ENCODE measurements around the gene NFATC2.

GRCh38 chr20:51508780-51509179, 33.7 kb downstream of the NFATC2 start:
- TF ChIP-seq, protein P1, sequence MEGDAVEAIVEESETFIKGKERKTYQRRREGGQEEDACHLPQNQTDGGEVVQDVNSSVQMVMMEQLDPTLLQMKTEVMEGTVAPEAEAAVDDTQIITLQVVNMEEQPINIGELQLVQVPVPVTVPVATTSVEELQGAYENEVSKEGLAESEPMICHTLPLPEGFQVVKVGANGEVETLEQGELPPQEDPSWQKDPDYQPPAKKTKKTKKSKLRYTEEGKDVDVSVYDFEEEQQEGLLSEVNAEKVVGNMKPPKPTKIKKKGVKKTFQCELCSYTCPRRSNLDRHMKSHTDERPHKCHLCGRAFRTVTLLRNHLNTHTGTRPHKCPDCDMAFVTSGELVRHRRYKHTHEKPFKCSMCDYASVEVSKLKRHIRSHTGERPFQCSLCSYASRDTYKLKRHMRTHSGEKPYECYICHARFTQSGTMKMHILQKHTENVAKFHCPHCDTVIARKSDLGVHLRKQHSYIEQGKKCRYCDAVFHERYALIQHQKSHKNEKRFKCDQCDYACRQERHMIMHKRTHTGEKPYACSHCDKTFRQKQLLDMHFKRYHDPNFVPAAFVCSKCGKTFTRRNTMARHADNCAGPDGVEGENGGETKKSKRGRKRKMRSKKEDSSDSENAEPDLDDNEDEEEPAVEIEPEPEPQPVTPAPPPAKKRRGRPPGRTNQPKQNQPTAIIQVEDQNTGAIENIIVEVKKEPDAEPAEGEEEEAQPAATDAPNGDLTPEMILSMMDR (IDR thresholded peaks at IDR 0.05; ENCODE audit: low read depth, low read length, poor library complexity, severe bottlenecking) = no peak
- TF ChIP-seq EZH2phosphoT487 (IDR thresholded peaks at IDR 0.05; ENCODE audit: borderline replicate concordance, low read length) = no peak

Data from DOHH2 (cell line).